ENCODE results near the gene PNPLA4.

PNPLA4 gene

DNA sequence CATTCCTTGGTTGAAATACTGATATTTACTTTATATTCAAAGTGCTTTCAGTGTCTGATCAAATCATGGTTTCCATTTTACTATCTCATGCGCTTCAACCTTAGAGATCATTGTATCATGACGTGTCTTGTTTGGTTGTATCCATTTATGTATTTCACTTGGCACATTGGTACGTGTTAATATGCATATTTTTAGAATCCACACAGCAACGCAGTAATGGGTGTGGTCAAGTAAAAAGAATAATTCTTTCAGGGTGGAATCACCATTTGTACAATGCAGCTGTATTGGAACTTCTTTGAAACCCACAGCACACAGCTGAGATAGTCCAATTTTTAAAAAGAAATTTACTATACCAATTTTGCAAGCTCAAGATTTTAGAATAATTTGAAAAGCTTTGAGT lies 55.2 kb downstream of the PNPLA4 start:
- no peak for DNase-seq

DNA sequence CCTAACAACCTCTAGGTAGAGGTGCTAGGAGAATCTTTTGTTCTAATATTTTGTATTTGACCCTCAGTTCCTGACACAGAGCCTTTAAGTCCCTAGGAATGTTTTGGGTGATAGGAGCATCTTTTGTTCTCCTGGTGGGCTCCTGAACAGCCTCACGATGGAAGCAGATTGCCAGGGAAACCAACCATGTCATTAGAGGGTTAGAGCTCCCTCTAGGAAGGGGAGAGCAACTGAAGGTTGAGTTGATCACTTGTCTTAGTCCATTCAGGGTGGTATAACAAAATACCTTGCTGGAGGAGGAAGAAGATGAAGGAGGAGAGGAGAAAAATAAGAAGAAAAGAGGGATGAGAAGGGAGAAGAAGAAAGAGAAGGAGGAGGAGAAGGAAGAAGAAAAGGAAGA lies 75.0 kb downstream of the PNPLA4 start:
- no peak for DNase-seq
